LHCN-M2 (cell line): Measurements from ENCODE around the gene VPS29. TPM values are rescaled to one million over a fixed set of nuclear protein-coding genes. Genes with fewer than 3 reads are reported as not detected.

Source experiments
- DNase-seq: peaks from one replicate; pipeline ENCODE4 v3.0.0-alpha.2; 2012; ENCODE audit warnings: low read depth
- polyA plus RNA-seq: library from polyadenylated mRNA; unstranded; fragments of >200 nt; gene quantifications from one replicate; pipeline ENCODE4 v1.2.1, GENCODE V29; 2012; ENCODE audit warnings: missing spikeins
- total RNA-seq: library from RNA; depleted of rRNA; stranded (reverse); fragments of >200 nt; gene quantifications from 2 replicates; pipeline ENCODE4 v1.2.3, GENCODE V29; 2014; rRNA removed

Gene VPS29
- 77.5 and 82.8 TPM in 2 replicates for total RNA-seq
- polyA plus RNA-seq, result 113 TPM

GRCh38 chr12:110501752-110502738 lies at the start of gene VPS29, which contains the start of gene RAD9B:
TSS of gene VPS29 (minus strand) at chr12:110502111. CDS start at chr12:110502051, 60 bp downstream.
TSS of gene RAD9B (plus strand) at chr12:110502331. CDS start at chr12:110502338, 7 bp downstream.
- peak; percentile 98 for DNase-seq

DNA sequence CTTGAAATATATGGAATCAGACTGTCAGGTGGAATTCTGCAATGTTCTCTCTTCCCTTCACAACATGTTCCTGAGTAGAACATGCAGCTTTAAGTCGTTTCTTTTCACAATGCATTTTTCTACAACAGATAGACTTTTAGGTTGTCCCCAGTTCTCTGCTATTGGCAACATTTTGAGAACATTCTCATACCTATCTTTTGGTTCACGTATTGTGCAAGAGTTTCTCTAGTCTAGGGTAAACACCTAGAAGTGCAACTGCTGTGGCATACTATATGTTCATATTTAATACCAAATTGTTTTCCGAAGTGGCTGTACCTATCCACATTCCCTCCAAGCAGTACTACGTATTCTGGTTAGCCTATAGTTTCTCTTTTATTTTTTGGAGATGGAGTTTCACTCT lies 49.1 kb upstream of the VPS29 start:
- DNase-seq, result no peak

DNA sequence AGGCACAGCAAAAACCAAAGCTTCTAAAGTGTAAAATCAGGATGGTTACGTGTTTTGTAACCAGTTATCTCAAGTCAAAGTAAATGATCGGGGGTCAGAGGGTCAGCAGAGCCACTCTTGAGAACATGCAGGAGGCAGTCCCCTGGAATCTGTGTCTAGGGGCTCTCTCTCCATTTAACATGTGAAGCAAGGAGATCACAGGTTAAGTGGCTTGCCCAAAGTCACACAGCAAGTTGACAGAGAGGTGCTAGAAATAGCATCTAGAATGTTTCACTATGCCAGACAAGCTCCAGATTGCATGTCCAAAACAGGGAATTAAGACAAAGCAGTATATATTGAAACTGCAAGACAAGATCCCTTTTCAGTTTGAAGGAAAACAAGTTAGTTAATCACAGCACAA lies 47.8 kb upstream of the VPS29 start:
- DNase-seq, result no peak

- no peak for DNase-seq
These were observed 46.8 kb upstream of the VPS29 start for GRCh38 chr12:110548678-110549077.

- no peak for DNase-seq
These were observed 45.2 kb upstream of the VPS29 start for GRCh38 chr12:110547090-110547489.

DNA sequence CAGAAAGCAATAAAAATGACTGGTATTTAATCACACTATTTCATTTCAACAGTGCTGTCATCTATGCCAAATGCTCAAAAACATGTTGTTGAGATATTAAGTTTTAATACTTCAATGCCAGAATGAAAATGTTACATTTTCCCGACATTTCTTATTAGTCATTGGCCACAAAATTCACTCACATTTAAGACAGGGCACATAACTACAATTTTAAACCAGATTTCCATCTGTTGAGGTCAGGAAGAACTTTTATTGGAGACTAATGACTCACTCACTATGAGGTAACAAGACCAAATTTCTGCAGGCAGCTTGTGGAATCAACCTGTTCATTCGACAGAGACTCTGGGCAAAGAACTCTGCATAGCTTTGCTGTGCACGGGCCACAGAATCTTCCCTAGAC lies 44.4 kb upstream of the VPS29 start:
- peak; percentile 96 for DNase-seq

GRCh38 chr12:110545812-110546211 lies 43.9 kb upstream of the VPS29 start:
- DNase-seq, result peak; percentile 11

GRCh38 chr12:110545259-110545658 lies 43.3 kb upstream of the VPS29 start:
- peak; percentile 90 for DNase-seq

DNA sequence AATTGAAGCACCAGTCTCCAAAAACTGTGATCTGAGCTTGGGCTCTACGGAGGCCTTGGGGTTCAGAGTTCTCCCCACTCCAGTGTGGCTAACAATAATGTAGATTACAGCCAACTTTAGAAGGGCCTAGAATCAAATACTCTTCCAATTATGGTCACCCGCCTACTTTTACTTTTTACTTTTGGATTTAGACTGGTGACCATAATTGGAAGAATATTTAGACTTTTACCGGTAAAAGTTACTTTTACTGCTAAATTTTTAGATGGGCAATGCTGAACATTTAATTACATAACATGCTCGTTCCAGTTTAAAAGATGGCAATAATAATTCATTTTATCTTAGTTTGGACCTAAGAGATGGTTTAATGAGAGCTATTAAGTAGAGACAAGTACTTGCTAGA lies 42.1 kb upstream of the VPS29 start:
- no peak for DNase-seq

DNA sequence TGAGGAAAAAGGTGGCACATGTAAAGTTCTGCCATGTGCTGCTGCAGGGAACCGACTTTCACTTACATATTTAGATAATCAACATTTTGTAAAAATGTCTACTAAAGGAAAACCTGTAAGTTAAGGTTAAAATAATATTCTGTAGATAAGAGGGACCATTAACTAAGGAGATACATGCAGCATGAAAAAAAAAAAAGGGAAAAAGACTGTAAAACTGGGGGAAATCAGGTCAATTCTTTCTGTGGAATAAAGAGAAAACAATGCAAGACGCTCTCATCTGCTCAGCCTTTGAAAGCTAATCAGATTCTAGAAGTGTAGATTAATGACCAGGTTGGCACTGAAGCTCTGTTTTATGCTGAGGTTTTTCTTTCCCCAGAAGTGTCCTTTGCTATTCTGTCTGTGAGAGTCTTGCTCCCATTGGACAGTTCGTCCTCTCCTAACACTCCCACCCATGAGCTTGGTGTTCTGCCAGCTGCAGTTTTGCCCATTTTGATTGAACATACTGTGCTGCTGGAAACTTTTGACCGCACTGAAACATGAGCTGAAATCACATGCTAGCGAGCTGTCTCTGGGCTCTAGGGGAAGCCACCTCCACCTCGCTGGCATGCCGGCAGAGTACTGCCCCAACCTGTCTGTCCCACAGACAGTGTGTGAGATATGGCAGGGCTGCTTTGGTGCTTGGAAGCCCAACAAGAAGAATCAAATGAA lies 41.5 kb upstream of the VPS29 start:
- peak; percentile 97 for DNase-seq

DNA sequence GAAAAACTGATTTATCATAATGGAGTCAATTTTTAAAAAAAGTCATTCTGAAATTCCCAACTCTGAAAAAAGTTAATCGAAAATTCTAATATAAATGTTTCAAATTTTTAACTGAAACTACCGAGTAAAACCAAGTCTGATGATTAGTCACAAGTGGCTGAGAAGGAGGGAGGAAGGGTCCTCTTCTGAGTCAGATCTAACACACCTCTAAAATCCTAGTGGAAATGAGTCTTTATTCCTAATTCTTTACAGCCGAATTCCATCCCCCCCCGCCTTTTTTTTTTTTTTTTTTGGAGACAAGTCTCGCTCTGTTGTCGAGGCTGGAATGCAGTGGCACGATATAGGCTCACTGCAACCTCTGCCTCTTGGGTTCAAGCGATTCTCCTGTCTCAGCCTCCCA lies 38.1 kb upstream of the VPS29 start:
- no peak for DNase-seq

DNA sequence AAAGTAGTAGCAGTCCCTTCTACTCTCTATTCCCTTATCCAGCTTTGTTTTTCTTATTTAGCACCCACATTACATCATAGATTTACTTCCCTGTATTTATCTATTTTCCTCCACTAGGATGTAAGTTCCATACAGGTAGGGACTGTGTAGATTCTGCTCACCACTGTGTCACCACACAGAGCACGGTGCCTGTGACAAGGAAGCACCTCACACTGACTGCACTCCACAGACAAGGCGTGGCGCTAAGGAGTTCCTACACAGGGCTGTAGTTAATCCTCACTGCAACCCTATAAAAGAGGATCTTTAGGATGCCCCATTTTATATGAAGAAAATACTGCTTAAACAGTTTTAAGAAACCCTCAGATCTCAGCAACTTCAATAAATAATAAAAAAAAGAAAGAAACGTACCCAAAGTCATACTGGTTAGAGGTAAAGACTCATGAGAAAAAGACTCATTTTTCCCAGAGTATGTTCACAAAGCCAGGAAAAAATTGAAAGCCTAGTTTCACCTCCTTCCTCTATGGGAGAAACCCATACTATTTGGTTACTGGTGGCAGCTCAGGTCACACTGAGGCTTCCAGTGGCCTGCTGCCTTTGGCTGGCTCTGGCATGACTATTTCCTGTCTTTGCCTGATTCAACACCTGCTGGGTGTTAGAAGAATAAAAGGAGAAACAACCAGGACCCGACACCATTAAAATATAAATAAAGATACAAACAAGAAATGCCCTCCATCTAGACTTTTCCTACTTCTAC lies 37.1 kb upstream of the VPS29 start:
- no peak for DNase-seq

DNA sequence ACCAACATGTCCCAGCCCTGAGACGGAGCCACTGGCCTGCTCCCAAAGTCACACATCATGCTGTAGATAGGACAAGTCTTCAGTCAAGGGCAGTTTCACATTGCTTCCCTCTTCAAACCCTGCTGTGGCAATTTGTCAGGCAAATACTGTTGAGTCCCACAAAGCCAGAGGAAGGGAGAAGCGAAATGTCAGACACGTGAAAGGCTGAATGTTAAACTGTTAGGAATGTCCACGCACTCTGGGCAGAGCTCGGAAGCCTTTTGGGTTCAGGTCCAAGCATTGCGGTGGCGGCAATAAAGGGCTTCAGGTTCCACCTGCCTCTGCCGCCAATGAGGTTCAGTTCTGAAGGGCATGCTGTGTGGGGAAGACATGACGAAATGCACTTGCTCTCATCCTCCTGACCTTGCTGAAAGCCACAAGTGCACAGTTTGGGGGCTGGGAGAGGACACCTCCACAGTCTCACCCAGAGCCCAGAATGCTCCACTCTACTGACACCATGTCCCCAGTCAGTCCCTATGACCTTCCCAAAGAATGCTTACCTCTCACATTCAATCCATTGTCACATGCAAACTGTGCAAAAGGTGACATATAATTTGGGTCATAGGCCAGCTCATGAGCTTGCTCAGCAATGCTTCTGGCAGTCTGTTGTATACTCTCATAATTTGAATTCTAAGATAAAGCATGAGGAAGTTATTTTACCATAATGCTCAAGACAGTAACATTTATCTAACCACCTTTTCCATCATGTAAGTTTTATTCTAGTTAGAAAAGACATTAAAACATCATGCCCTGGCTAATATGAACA lies 35.9 kb upstream of the VPS29 start:
- DNase-seq, result peak; percentile 64

DNA sequence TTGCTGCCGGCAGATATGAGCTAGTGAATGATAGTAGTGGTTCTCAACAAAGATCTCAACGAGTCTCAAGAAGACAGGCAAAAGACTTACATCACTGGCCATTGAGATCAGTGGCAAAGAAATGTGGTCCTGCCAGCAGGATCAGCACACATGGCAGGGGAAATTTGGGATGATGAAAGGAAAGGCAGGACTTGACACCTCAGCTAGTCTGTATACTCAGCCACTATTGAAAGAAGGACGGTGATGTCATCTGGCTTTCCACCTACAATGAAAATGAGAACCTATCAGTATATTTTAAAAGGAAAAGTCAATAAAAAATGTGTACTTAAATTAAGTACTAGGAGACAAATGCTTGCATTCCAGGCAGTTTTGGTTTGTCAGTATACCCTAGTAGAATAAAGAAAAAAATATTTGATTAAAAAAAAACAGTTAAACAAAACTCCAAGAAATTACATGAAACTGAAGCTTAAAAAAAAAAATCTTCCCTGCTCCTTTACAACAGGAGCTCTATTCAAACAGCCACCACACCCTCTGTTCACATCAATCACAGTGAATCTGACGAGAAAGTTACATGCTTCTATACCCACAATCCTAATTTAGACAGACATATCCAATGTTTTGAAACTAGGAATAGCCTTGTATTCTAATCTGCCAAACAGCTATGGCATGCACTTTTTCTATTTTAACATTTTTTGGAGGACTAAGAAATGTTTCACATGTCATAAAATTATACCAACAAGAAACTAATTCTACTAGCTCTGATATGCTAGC lies 35.1 kb upstream of the VPS29 start:
- peak; percentile 75 for DNase-seq

DNA sequence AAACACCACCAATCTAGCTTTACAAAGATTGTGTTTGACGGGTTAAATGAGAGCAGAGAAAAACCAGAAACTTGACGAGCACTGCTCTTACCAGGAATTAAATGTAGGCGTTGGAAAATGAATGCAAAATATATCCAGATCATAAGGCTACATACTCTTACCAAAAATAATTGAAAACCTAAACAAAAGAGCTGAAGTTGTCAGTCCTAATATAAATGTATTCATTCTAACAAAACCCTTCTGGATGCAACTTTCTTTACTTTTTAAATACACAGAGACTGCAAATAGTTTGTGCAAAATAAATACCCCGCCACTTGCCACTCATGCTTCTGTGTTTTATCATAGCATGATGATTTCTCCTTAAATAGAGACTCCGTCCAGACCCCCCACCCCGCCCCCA lies 32.9 kb upstream of the VPS29 start:
- no peak for DNase-seq

DNA sequence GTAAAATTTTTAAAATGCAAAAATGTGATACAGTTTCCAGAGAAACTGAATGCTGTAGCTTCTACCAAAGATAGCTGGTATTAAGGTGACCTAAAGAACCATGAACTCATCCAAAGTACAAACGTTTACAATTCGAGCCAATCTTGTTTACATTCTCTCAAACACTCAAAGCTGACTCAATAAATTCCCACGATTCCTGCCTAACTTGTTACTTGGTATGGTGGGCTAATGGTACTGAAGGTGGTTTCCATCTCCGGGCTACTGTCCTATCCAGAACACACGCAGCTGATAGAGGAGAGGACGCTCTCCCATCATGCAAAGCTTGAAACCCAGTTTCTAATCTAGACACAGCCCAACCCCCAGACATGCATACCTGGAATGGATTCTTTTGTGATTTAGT lies 31.7 kb upstream of the VPS29 start:
- DNase-seq, result no peak

GRCh38 chr12:110532644-110533043 lies 30.7 kb upstream of the VPS29 start:
- no peak for DNase-seq

DNA sequence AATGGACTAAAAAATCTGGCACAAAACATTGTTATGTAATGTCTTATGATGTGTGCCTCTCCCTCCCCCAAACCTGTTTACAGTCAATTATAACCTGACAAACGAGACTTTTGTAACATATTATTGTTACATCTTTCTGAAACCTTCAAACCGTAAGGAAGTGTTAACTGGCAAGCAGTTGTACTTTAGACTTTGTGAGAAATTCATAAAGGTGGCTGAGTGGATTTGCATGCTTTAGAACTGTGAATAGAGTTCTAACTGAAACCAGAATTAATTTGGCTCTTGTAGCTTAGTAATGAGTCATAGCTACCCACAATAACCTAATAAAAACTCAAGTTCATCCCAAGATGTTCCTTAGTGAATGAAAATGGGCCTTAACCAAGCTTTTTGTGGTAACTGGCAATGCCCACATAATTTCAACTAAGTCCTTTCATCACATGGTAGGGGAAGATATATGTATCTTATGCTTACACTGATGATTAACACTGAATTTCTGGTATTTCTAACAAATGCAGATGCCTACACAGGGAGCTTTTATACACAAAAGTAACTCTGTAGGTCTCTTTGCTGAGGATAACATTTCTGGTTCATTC lies 29.9 kb upstream of the VPS29 start:
- peak; percentile 86 for DNase-seq

- no peak for DNase-seq
These were observed 28.6 kb upstream of the VPS29 start for GRCh38 chr12:110530511-110530910.
